B cell (primary cell): ENCODE results near the gene HOXD8. TPM values are rescaled to one million over a fixed set of nuclear protein-coding genes. Genes with fewer than 3 reads are reported as not detected.

ENCODE experiments used
- ATAC-seq: fragments of 200-7000 bp; cut with Tn5 transposase; one replicate; pipeline ENCODE4 v1.10.0; 2021; ENCODE audit warnings: low read depth, mild to moderate bottlenecking, moderate number of reproducible peaks, moderate library complexity
- CTCF ChIA-PET: fragments of 350-600 bp; sonication (Branson Sonifier 250); formaldehyde crosslinking; loops from one replicate; lab custom pipeline; 2021; ENCODE audit warnings: antibody characterized with exemption, inconsistent platforms; lab: Charles Lee
- POLR2A ChIA-PET: fragments of 350-600 bp; sonication (Branson Sonifier 250); formaldehyde crosslinking; loops from one replicate; lab custom pipeline; 2021; ENCODE audit warnings: antibody characterized with exemption; lab: Charles Lee
- DNase-seq: peaks from one replicate; pipeline ENCODE4 v3.0.0; 2013
- H2AFZ ChIP-seq: 2 replicates; pipeline ENCODE4 v1.6.1; 2012; ENCODE audit warnings: mild to moderate bottlenecking, low read depth, low read length; ENCODE audit not compliant: insufficient read depth, poor library complexity, severe bottlenecking
- H3K27ac ChIP-seq, 2 donors: 1 replicate in 1 of 2; 2 replicates in 1 of 2; pipeline ENCODE4 v1.5.1; 2012 to 2013; ENCODE audit warnings: low read length in 2 of 2, mild to moderate bottlenecking in 2 of 2, moderate library complexity in 1 of 2
- H3K27me3 ChIP-seq, 4 experiments: fragments of 200-600 bp in 1 of 4; sonication (generic) in 1 of 4; replicated peaks in 1 of 4; 1 replicate in 2 of 4; 2 replicates in 2 of 4; pipeline versions ENCODE4 v1.6.1 to v1.7.0; 2013 to 2016; ENCODE audit warnings: low read length in 3 of 4, mild to moderate bottlenecking in 2 of 4, mixed read lengths in 1 of 4, moderate library complexity in 1 of 4; ENCODE audit not compliant: insufficient read depth in 4 of 4, control insufficient read depth in 3 of 4; ENCODE audit errors: control extremely low read depth in 1 of 4
- H3K36me3 ChIP-seq, 2 experiments: replicated peaks in 1 of 2; 1 replicate in 1 of 2; 2 replicates in 1 of 2; pipeline versions ENCODE4 v1.6.1 to v1.7.1; 2013; ENCODE audit warnings: low read length in 1 of 2; ENCODE audit not compliant: insufficient read depth in 2 of 2, control insufficient read depth in 1 of 2; ENCODE audit errors: control extremely low read depth in 1 of 2, extremely low read depth in 1 of 2
- H3K4me1 ChIP-seq, 2 donors: fragments of 200-600 bp in 1 of 2; sonication (generic) in 1 of 2; 1 replicate in 1 of 2; 2 replicates in 1 of 2; pipeline versions ENCODE4 v1.5.1 to v1.6.1; 2013 to 2017; ENCODE audit warnings: low read length in 2 of 2; ENCODE audit not compliant: control insufficient read depth in 2 of 2, insufficient read depth in 2 of 2
- H3K4me2 ChIP-seq: replicated peaks from 2 replicates; pipeline ENCODE3; 2012; ENCODE audit warnings: mild to moderate bottlenecking, low read depth, low read length; ENCODE audit not compliant: poor library complexity, severe bottlenecking
- H3K4me3 ChIP-seq, 5 experiments: fragments of 200-600 bp in 1 of 5; sonication (generic) in 1 of 5; 1 replicate in 3 of 5; 2 replicates in 2 of 5; pipeline versions ENCODE4 v1.5.1 to v1.7.0; 2011 to 2016; ENCODE audit warnings: low read length in 4 of 5, mild to moderate bottlenecking in 4 of 5, low read depth in 2 of 5, control low read depth in 1 of 5, moderate library complexity in 1 of 5; ENCODE audit not compliant: insufficient read depth in 1 of 5; ENCODE audit errors: control extremely low read depth in 1 of 5, extremely low read depth in 1 of 5
- H3K79me2 ChIP-seq: fragments of 200-600 bp; sonication (generic); one replicate; pipeline ENCODE4 v1.6.0; 2016; ENCODE audit warnings: low read length; ENCODE audit not compliant: control insufficient read depth, insufficient read depth
- H3K9ac ChIP-seq: fragments of 200-600 bp; sonication (generic); 2 replicates; pipeline ENCODE4 v1.6.1; 2017; ENCODE audit warnings: mild to moderate bottlenecking, low read length, moderate library complexity
- H3K9me3 ChIP-seq, 3 donors: one replicate each; pipeline versions ENCODE4 v1.6.1 to v1.7.1; 2013; ENCODE audit warnings: low read length in 2 of 3; ENCODE audit not compliant: control insufficient read depth in 2 of 3, insufficient read depth in 1 of 3; ENCODE audit errors: control extremely low read depth in 1 of 3
- H4K20me1 ChIP-seq: 2 replicates; pipeline ENCODE4 v1.6.0; 2012; ENCODE audit warnings: mild to moderate bottlenecking, low read length; ENCODE audit not compliant: insufficient read depth, control insufficient read depth, poor library complexity, severe bottlenecking
- H3K27ac Mint-ChIP-seq: one replicate; pipeline ENCODE4 v1.8.0; 2021; ENCODE audit warnings: mixed read lengths
- H3K27me3 Mint-ChIP-seq: one replicate; pipeline ENCODE4 v1.8.0; 2021; ENCODE audit warnings: mixed read lengths
- H3K4me1 Mint-ChIP-seq: one replicate; pipeline ENCODE4 v1.8.0; 2021; ENCODE audit warnings: mixed read lengths
- H3K4me3 Mint-ChIP-seq: one replicate; pipeline ENCODE4 v1.8.0; 2021; ENCODE audit warnings: mixed read lengths
- H3K9me3 Mint-ChIP-seq: one replicate; pipeline ENCODE4 v1.8.0; 2022; ENCODE audit warnings: mixed read lengths; ENCODE audit not compliant: insufficient read depth
- CTCF ChIP-seq: fragments of 200-600 bp; IDR thresholded peaks from one replicate; pipeline ENCODE4 v1.8.0; 2022; ENCODE audit warnings: antibody characterized with exemption, mild to moderate bottlenecking
- EZH2 ChIP-seq: IDR thresholded peaks from 2 replicates; pipeline ENCODE4 v1.6.1; 2012; ENCODE audit warnings: borderline replicate concordance, low read depth, mild to moderate bottlenecking, moderate library complexity, low read length; ENCODE audit not compliant: insufficient read depth, poor library complexity, severe bottlenecking
- WGBS: methylation state at CpG from one replicate; pipeline ENCODE4 v1.1.5; 2013; ENCODE audit warnings: missing lambda C conversion rate; ENCODE audit not compliant: insufficient coverage; 5-methylcytosine and 5-hydroxymethylcytosine counted together
- intact Hi-C: fragments of 100-400 bp; cut with micrococcal nuclease; formaldehyde crosslinking; loops from one replicate; pipeline ENCODE4 v1.10.0; 2022
- polyA plus RNA-seq: library from polyadenylated mRNA; depleted of rRNA; stranded (reverse); fragments of >200 nt; gene quantifications from 2 replicates; pipeline ENCODE4 v1.2.3, GENCODE V29; 2012
- total RNA-seq, 2 donors: library from RNA; stranded (reverse); fragments of 120-200 nt in 1 of 2; gene quantifications; 1 replicate in 1 of 2; 2 replicates in 1 of 2; pipeline versions ENCODE4 v1.2.3 to v1.2.4, GENCODE V29; 2013 to 2022

HOXD8 gene
- total and polyA plus RNA-seq, 2 donors (not counting 1 experiment from before 2014, with no cell fraction given) = not detected

GRCh38 chr2:176171351-176172006, 42.0 kb downstream of the HOXD8 start:
- Histone ChIP-seq H3K9ac (no peak overlapping the region), H3K79me2 (no peaks in the 10 kb centered on the region), H3K4me3 (no peak overlapping the region), H3K27me3 (peaks cover 0 to 72% (median 50%) of the 10 kb centered on the region in 4 experiments), H3K4me1 (peaks cover 0 to 4% of the 10 kb centered on the region in 2 donors), H3K4me2 (no peak overlapping the region), H2AFZ (no peak overlapping the region), H4K20me1 (no peaks in the 10 kb centered on the region), H3K27ac (no peak overlapping the region), H3K9me3 (peaks cover 0 to 32% (median 0%) of the 10 kb centered on the region in 3 donors), H3K36me3 (no peaks in the 10 kb centered on the region)
- Mint-ChIP-seq H3K4me3 (no peak overlapping the region), H3K27ac (no peak overlapping the region), H3K27me3 (peaks cover 74% of the 10 kb centered on the region), H3K4me1 (peaks cover 2% of the 10 kb centered on the region), H3K9me3 (no peaks in the 10 kb centered on the region)
- ATAC-seq (no peak), DNase-seq (no peak)
- TF ChIP-seq CTCF (no peak), EZH2 (no peak)
- ChIA-PET POLR2A (no interaction called here), CTCF (no interaction called here)
- WGBS = 14% methylated on average over 48 of the region's 51 CpGs
- intact Hi-C loops = no loop called here
